ENCODE data around the gene ZIC4. TPM values are rescaled to one million over a fixed set of nuclear protein-coding genes. Genes with fewer than 3 reads are reported as not detected.

Gene ZIC4
- polyA plus RNA-seq, 3 donors: not detected

DNA sequence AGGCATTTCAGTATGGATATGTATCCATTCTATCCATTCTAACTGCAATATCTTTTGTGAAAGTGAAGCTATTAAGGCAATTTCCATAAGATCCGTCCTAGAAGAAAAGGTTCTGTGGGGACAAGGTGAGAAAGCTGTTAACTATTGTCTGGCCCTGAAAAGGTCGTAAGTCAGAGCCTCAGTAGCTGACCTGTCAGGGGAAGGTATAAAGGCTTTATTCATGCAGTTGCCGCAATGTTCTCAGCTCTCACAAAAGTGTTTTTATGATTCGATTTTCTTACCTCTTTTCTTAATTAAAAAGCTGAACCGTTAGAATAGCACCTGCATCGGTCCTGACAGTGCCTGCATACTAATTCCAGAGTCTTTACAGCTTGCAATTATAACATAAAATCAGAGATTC lies 24.7 kb downstream of the ZIC4 start:
- Histone ChIP-seq H3K4me3 (replicated peaks in 1 of 3; ENCODE audit: low read depth in 2 of 3, low read length in 3 of 3) (no peak overlapping the region), H2AFZ (ENCODE audit: insufficient read depth, low read depth, low read length, poor library complexity, severe bottlenecking) (no peak overlapping the region), H3K9me3 (replicated peaks in 1 of 2; ENCODE audit: control insufficient read depth in 1 of 2, insufficient read depth in 1 of 2, low read length in 2 of 2) (peaks cover 24 to 68% of the 10 kb centered on the region in 2 donors), H3K27me3 (ENCODE audit: control insufficient read depth in 2 of 2, insufficient read depth in 2 of 2, low read length in 2 of 2) (peaks cover 89 to 99% of the 10 kb centered on the region in 2 donors), H3K9ac (ENCODE audit: insufficient read depth, low read length, poor library complexity, severe bottlenecking) (no peak overlapping the region), H3K36me3 (replicated peaks in 1 of 2; ENCODE audit: control insufficient read depth in 1 of 2, insufficient read depth in 2 of 2, low read length in 2 of 2) (no peaks in the 10 kb centered on the region), H3K4me1 (ENCODE audit: control insufficient read depth in 1 of 2, insufficient read depth in 2 of 2, low read length in 2 of 2) (no peaks in the 10 kb centered on the region), H4K20me1 (ENCODE audit: insufficient read depth, low read length) (no peaks in the 10 kb centered on the region), H3K4me2 (replicated peaks; ENCODE audit: extremely low read depth, low read length, poor library complexity, severe bottlenecking) (no peak overlapping the region), H3K27ac (ENCODE audit: low read depth in 1 of 2, low read length in 2 of 2) (no peak overlapping the region), H3K79me2 (ENCODE audit: insufficient read depth, low read length) (no peaks in the 10 kb centered on the region)
- TF ChIP-seq, protein P1, sequence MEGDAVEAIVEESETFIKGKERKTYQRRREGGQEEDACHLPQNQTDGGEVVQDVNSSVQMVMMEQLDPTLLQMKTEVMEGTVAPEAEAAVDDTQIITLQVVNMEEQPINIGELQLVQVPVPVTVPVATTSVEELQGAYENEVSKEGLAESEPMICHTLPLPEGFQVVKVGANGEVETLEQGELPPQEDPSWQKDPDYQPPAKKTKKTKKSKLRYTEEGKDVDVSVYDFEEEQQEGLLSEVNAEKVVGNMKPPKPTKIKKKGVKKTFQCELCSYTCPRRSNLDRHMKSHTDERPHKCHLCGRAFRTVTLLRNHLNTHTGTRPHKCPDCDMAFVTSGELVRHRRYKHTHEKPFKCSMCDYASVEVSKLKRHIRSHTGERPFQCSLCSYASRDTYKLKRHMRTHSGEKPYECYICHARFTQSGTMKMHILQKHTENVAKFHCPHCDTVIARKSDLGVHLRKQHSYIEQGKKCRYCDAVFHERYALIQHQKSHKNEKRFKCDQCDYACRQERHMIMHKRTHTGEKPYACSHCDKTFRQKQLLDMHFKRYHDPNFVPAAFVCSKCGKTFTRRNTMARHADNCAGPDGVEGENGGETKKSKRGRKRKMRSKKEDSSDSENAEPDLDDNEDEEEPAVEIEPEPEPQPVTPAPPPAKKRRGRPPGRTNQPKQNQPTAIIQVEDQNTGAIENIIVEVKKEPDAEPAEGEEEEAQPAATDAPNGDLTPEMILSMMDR (IDR thresholded peaks at IDR 0.05): no peak
- H3K27ac Mint-ChIP-seq: no peak overlapping the region
- H3K36me3 Mint-ChIP-seq: no peaks in the 10 kb centered on the region
- H3K4me1 Mint-ChIP-seq: no peaks in the 10 kb centered on the region
- intact Hi-C loops (cut with micrococcal nuclease): no loop called here
- H3K9me3 Mint-ChIP-seq: peaks cover 17 to 66% (median 47%) of the 10 kb centered on the region in 7 donors
- H3K4me3 Mint-ChIP-seq: peak overlapping the region in 1 of 2 donors; percentile 69
- no peak for DNase-seq
- 24% methylated on average over 5 of the region's 6 CpGs for WGBS (ENCODE audit: insufficient coverage)
- peaks cover 95 to 98% (median 95%) of the 10 kb centered on the region in 3 donors for H3K27me3 Mint-ChIP-seq (ENCODE audit: low read depth in 3 of 3)

DNA sequence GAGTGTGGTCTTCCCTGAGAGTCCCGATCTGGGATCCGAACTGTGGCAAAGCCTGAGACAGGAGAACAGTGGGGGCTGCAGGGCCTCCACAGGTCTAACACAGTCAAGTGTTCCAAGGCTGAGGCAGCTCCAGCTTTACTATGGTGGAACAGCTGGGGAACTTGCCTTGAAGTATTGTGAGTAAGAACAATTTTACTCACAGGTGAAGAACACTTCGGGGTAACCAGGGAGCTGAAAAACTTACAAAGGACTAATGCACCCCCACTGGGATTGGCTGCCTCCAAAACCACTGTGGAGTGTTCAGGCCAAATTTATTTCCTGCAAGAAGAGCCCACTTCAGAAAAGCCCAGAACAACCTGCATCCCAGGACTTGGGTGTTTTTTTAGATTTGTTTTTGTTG lies 25.4 kb downstream of the ZIC4 start:
- intact Hi-C loops (cut with micrococcal nuclease): no loop called here
- Mint-ChIP-seq H3K27me3 (ENCODE audit: low read depth in 3 of 3) (peaks cover 91 to 96% (median 92%) of the 10 kb centered on the region in 3 donors), H3K4me3 (peak overlapping the region in 1 of 2 donors; percentile 69), H3K4me1 (no peaks in the 10 kb centered on the region), H3K9me3 (peaks cover 17 to 59% (median 46%) of the 10 kb centered on the region in 7 donors), H3K36me3 (no peaks in the 10 kb centered on the region), H3K27ac (no peak overlapping the region)
- 23% methylated on average over 2 of the region's 3 CpGs for WGBS (ENCODE audit: insufficient coverage)
- H3K9me3 ChIP-seq (replicated peaks in 1 of 2; ENCODE audit: control insufficient read depth in 1 of 2, insufficient read depth in 1 of 2, low read length in 2 of 2): peaks cover 24 to 64% of the 10 kb centered on the region in 2 donors
- peaks cover 84 to 97% of the 10 kb centered on the region in 2 donors for H3K27me3 ChIP-seq (ENCODE audit: control insufficient read depth in 2 of 2, insufficient read depth in 2 of 2, low read length in 2 of 2)
- no peak overlapping the region for H3K4me2 ChIP-seq (replicated peaks; ENCODE audit: extremely low read depth, low read length, poor library complexity, severe bottlenecking)
- no peak overlapping the region for H2AFZ ChIP-seq (ENCODE audit: insufficient read depth, low read depth, low read length, poor library complexity, severe bottlenecking)
- H4K20me1 ChIP-seq (ENCODE audit: insufficient read depth, low read length): no peaks in the 10 kb centered on the region
- TF ChIP-seq, protein P1 (IDR thresholded peaks at IDR 0.05): no peak
- no peak overlapping the region for H3K27ac ChIP-seq (ENCODE audit: low read depth in 1 of 2, low read length in 2 of 2)
- H3K4me1 ChIP-seq (ENCODE audit: control insufficient read depth in 1 of 2, insufficient read depth in 2 of 2, low read length in 2 of 2): no peaks in the 10 kb centered on the region
- no peaks in the 10 kb centered on the region for H3K36me3 ChIP-seq (replicated peaks in 1 of 2; ENCODE audit: control insufficient read depth in 1 of 2, insufficient read depth in 2 of 2, low read length in 2 of 2)
- no peak overlapping the region for H3K4me3 ChIP-seq (replicated peaks in 1 of 3; ENCODE audit: low read depth in 2 of 3, low read length in 3 of 3)
- DNase-seq: no peak
- no peaks in the 10 kb centered on the region for H3K79me2 ChIP-seq (ENCODE audit: insufficient read depth, low read length)
- H3K9ac ChIP-seq (ENCODE audit: insufficient read depth, low read length, poor library complexity, severe bottlenecking): no peak overlapping the region

All from CD14-positive monocyte (primary cell).